RCC 7860 (cell line): ENCODE data around the gene COX10.
"Not testable (repeated sequence)": the region's sequence is repeated elsewhere in the genome, so short reads cannot be mapped to it uniquely, and the experiment has no call there.

Source experiments
- DNase-seq: peaks from one replicate; pipeline ENCODE4 v3.0.0-alpha.2; 2015; ENCODE audit warnings: low spot score
- FAIRE-seq: peaks from 2 replicates; lab custom pipeline; 2012; peaks lifted over from hg19 to GRCh38; lab: Jason Lieb, UNC

COX10 gene

DNA sequence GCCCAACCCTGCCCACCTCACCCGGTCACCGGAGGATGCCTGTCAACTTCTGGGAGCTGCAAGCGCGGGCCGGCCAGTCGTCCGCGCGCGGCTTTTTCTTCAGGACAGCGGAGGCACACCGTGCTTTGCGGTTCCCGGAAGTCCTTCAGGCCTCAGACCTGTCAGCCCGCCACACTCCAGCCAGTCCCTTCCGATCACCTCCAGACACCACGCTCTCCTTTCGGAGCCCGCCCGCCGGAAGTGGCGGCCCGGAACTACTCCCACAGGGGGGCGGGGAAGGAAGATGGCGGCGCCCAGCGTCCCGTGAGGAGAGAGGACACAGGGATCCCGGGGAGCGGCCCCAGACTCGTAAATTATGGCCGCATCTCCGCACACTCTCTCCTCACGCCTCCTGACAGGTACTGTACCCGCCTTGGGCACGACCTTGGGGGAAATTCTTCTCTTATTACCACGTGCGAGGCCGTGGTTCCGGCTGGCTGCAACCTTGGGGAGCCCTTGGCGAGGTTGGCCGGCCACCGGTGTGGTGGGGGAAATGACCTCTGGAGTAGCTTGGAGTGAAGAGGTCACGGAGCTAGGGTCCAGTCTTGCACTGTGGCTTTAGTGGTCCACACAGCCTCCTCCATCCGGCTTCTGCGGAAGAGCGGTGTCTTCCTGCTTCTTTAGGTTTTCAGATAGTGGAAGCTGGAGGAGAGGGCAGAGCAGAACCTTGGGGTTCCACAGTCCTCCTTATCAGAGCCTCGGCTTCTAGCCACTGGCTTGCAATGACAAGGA lies at the start of gene COX10:
Gene COX10, plus strand, starts transcription at position 254 of the 771 bp plus-strand sequence. Its CDS starts 102 bp downstream, at position 356.
- peak; percentile 40 for FAIRE-seq
- DNase-seq: peak; percentile 73

DNA sequence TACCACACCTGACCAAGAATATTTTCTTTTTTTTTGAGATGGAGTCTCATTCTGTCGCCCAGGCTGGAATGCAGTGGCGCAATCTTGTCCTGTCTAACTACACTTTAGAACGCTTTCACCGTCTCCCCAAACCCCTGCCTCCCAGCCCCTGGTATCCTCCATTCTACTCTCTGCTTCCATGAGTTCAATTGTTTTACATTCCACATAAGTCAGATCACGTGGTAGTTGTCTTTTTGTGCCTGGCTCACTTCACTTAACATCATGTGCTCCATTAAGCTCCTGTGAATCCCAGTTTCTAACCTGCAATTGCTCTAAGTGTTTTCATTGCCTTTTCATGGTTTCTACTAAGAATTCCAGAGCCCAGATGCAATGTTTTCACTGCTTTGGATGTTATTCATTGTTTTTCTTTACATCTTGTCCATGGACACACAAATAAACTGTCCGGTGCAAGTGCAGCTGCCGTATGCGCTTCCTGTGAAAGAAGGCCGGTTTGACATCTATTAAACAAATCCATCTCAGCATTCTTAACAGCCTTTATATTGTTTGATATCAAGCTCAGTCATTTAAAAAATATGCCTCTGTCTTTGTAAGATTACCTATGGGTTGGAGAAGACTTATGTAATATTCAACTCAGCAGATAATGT lies 47.5 kb upstream of the COX10 start:
- FAIRE-seq, DNase-seq: not testable (repeated sequence)

GRCh38 chr17:14029755-14030154 lies 39.5 kb upstream of the COX10 start:
- DNase-seq, FAIRE-seq: not testable (repeated sequence)

DNA sequence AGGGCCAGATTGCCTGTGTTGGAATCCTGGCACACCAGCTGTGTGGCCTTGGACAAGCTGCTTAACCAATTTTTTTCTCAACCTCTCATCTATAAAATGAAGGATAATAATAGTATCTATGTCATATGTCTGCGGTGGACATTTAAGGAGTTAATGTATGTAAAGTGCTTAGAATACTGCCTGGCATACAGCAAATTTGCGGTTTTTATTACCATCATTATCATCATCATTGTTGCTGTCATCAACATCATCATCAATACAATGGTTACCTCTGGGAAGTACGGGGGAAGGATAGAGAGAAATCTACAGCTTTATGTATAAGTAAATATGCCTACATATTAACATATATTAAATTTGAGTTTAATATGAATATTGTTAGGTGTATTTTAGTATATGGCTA lies 37.1 kb upstream of the COX10 start:
- no peak for DNase-seq
- FAIRE-seq: no peak

DNA sequence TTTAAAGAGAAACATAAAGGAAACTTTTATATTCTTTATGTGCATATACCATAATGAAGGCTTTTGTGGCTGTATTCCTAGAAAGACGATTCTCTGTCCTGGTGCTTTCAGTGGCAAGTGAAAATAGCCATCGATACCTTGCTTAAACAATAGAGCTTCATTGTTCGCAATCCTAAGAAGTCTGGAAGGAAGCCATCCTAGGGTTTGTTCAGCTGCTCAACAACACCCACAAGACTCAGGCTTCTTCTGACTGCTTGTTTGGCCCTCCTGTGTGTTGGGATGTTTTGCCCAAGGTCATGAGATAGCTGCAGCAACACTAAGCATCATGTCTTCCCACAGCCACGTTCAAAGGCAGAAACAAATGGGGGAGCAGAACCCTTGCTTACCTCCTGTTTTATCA lies 36.1 kb upstream of the COX10 start:
- DNase-seq: no peak

DNA sequence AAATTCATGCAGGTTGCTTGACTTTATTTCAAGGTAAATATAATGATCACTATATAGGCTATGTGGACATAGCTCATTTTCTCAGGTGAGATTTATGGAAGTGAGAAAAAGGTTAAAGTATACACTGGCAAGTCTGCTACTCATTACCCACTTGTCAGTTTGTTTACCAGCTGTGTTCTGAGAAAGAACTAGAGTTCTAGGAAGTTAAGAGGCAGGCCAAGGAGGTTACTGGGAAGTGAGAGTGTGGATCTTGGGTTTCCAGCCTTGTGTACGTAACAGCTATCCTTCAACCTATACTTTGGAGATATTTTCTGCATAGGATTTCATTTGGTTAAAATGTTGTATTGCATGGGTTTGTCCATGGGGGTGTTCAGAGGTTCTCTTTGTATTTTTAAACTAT lies 31.9 kb upstream of the COX10 start:
- DNase-seq: no peak
- FAIRE-seq: no peak

More for the DNA sequence above, 36.1 kb upstream of the COX10 start:
- FAIRE-seq: no peak

DNA sequence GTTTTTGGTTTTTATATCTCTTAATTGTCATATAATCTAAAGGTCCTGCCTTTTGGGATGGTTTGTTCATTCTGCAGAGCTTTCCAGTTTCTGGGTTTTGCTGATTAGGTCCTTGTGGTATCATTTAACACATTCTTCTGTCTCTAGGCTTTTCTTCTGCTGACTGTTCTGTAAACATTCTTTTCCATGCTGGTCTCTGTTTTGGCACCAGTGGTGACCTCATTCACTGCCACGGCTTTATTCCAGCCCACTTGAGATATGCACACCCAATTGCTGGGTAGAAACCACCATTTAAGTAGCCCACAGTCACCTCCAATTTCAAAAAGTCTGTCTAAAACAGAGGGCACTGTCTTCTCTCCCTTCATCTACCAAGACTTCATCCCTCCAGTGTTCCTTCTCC lies 31.1 kb upstream of the COX10 start:
- no peak for FAIRE-seq
- no peak for DNase-seq

DNA sequence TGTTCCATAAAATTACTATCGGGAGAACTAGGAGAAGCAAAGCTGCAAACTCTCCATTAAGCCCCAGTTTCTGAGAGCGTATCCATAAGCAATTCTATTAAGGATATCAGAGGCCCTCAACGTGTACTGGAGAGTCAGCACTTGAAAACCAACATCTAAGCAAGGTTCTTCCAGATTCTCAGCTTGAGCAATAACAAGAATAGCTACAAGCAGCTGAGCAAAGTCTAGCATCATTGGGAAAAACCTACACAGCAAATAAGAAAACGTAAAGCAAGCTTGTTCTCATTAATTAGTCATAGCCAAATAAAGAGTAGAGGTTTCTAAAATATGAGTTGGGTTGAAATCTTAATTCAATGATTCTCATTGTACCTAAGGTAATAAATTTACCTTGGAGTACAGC lies 26.9 kb upstream of the COX10 start:
- no peak for FAIRE-seq
- DNase-seq: no peak

GRCh38 chr17:14044702-14045101 lies 24.6 kb upstream of the COX10 start:
- no peak for DNase-seq
- no peak for FAIRE-seq

DNA sequence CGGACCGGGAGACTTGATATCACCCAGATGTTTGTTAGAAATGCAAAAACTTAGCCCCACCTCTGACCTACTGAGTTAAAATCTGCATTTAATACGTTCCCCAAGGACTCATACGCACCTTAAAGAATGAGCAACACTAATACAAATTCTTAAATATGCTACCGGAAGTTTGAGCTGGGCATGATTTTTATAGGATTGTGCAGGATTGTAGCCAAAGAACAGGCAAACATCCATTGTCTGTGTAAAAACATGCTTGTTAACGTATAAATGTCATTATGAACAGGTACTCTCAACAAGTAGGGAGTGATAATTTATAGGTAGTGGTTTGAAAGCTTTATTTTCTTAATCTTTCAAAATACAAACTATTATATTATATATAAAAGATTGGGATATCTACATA lies 22.3 kb upstream of the COX10 start:
- FAIRE-seq: no peak
- DNase-seq: no peak

DNA sequence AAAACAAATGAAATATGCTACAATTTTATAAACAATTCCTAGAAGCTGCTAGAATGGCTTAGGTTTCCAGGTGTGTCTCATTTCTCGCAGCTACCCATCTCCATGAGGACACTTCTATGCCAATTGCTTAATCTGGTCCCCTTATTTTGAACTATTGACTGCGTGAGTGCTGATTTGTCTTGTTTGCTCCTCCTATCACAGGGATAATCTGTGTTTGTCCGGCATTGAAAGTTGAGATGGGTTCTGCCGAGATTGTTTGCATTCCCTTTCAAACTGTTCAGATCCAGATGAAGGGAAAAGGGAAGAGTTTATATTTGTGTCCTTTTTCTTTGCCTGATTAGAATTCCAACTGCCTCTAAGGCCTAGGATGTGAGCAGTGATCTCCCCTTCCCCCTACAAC lies 21.7 kb upstream of the COX10 start:
- FAIRE-seq: no peak
- no peak for DNase-seq

DNA sequence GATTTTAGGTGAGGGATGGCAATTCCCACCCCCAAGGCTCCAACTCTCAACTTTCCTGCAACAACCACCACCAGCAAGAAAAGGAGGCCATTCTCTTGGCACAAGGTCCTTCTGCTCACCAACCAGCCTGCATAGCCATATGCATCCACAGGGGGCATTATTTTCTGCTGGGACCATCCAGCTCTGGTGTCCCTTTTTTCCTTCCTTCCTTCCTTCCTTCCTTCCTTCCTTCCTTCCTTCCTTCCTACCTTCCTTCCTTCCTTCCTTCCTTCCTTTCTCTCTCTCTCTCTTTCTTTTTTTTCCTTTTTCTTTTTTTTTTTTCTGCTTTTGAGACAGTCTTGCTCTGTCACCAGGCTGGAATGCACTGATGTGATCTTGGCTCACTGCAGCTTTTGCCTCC lies 21.1 kb upstream of the COX10 start:
- FAIRE-seq: no peak

GRCh38 chr17:14050616-14051015 lies 18.7 kb upstream of the COX10 start:
- FAIRE-seq: no peak
- no peak for DNase-seq

More for the DNA sequence above, 21.1 kb upstream of the COX10 start:
- no peak for DNase-seq

GRCh38 chr17:14051692-14052091 lies 17.6 kb upstream of the COX10 start:
- no peak for DNase-seq
- FAIRE-seq: no peak

GRCh38 chr17:14052886-14053615 lies 16.3 kb upstream of the COX10 start:
- no peak for FAIRE-seq
- DNase-seq: no peak

DNA sequence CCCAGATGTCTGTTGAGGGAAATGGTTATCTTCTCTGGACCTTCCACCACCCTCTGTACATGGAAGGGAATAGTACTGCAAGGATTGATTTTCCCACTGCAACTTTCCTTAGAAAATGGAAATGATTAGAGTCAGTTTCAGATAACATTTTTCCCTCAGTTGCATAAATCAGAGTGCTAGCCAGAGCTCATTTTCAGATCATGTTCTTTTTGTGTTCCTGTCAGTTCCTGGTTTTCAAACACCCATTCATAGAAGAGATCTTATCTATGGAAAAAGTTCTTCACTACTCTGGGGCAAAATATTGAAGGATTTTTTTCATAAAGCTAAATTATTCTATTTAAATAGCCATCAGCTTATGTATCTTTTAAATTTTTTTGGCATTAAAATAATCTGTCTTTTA lies 11.7 kb upstream of the COX10 start:
- FAIRE-seq: no peak
- DNase-seq: no peak

GRCh38 chr17:14058051-14058450 lies 11.3 kb upstream of the COX10 start:
- FAIRE-seq: no peak

DNA sequence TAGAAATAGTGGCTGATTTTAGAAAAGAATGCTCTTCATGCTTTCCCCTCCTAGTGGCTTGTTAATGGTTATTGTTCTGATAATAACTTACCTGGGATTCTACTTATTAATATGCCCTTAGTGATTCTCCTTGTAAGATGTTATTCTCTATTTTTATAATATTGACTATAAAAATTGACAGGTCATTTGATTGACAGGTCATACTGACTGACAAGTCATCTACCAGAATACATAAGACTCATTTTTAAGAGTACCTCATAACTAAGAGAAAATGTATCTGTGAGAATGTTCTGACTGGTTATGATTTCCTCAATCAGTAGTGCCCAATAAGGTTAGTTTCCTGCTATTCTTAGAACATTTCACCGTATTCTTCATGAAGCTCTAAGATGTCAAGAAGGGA lies 8.6 kb upstream of the COX10 start:
- FAIRE-seq (no peak), DNase-seq (no peak)

More at GRCh38 chr17:14058051-14058450, 11.3 kb upstream of the COX10 start:
- DNase-seq: no peak

DNA sequence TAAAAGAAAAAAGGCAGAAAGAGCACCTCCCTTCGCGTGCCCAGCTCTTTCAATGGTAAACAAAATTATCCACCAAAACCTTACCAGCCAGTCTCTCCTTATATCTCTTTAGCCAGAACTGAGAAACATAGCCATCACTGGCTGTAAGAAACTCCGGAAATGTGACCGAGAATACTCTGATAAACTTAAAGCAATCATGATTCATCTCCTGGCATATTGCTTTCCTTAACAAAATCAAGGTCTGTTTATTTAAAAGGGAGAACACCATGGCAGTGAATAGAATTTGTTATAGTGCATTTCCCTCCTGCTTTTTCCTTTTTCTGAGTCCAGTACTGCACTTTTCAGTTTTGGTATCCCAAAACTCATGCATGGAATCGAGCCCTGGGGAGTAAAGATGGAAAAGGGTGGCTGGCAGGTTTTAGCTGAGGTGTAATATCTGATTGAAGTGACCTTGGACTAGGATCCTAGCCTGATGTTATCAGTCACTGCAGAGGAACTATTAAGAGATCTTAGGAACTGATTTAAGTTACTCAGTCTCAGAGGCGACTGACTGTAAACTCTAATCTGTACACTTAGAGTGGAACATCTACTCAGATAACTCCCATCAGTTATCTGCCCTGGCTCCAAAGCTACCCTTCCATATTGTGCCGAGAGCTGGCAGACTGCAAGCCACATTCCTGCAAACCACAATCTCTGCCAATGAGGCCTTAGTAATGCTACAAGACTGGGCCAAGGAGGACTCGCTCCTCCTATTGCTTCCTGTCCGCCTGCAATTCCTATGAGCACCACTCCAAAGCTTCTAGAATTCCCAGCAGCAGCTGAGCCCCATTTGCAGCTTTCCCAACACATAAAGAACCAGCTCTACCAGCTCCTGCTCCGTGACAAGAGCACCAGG lies 7.4 kb upstream of the COX10 start:
- DNase-seq: peak; percentile 75

DNA sequence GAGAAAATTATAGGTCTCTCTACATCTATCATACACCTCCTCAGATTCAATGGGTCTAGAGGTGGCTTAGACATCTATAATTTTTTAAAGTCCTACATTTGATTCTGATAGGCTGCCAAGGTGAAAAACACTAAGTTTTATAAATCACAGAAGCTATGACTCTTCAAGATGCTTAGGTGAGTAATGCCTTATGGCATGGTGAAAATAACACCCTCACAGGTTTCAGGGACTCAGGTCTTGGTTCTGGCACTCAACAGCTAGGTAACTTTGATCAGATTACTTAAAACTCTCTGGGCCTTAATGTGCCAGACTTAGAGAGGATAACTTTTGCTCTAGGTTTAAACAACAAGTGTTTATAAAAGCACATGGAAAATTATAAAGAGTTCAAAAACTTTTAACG lies 2.0 kb upstream of the COX10 start:
- no peak for FAIRE-seq

More for the DNA sequence above, 7.4 kb upstream of the COX10 start:
- peak; percentile 74 for FAIRE-seq

More for the DNA sequence above, 2.0 kb upstream of the COX10 start:
- DNase-seq: no peak
